MV-4-11 (cell line): ENCODE data around the gene VWA3A.
A peak's percentile ranks its signal among the peaks of the same experiment; 100 is the strongest.

Source experiments
- DNase-seq: peaks from one replicate; lab custom pipeline; 2025; lab: John Stamatoyannopoulos, UW

VWA3A gene

GRCh38 chr16:22204091-22204655 lies 111.8 kb downstream of the VWA3A start:
- no peak for DNase-seq

GRCh38 chr16:22205577-22206012 lies 113.3 kb downstream of the VWA3A start:
- DNase-seq: no peak

- peak; percentile 92 for DNase-seq
Observed at GRCh38 chr16:22206013-22206841, 113.9 kb downstream of the VWA3A start, which contains the start of gene EEF2K. Gene EEF2K (plus strand): TSS chr16:22206278. CDS start chr16:22225730, 19,452 bp downstream.
